GM18507 (cell line): ENCODE measurements around the gene CCR9.

Experiments used
- DNase-seq: peaks from one replicate; pipeline ENCODE4 v3.0.0; 2011; ENCODE audit warnings: low read depth; ENCODE audit not compliant: insufficient read length; ENCODE audit errors: extremely low spot score
- FAIRE-seq: peaks from 2 replicates; lab custom pipeline; 2011; peaks lifted over from hg19 to GRCh38; lab: Jason Lieb, UNC

Gene CCR9

DNA sequence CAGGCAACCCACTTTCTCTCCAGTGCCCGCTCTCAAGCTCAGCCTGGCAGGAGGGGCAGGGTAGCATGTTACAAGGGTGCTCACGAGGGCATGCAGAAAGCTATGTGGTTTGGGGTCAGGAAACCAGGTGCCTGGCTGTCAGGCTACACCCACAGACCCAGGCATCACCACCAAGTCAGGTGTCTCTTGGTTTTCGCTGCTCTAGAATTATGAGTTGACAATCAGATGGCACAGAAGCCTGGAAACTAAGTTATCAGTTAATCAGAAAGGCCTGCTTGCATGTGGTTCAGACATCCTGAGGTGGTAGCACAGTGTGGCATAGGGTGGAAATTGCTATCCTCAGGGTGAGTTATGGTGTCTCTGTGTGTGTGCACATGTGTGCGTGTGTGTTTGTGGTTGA lies 16.2 kb upstream of the CCR9 start:
- FAIRE-seq (no peak), DNase-seq (no peak)

DNA sequence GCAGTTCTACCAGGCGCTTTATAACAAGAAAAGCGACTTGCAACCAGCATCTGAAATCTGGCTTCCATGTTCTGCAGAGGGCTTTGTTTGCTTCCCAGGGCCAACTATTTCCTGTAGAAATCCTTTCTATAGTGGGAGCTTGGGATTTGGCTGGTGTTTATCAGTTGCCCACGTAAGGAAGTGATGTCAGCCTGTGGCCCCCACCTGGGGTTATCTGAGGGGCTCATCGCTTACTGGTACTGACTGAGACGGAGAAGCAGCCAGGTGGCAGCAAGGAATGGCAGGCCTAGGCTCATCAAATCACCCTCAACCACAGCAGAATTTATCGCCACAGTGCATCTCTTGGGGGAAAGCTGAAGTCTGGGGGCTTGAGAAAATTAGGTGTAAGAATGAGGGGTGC lies 14.6 kb upstream of the CCR9 start:
- no peak for DNase-seq
- FAIRE-seq = no peak

GRCh38 chr3:45872569-45872968 lies 13.8 kb upstream of the CCR9 start:
- DNase-seq = no peak

DNA sequence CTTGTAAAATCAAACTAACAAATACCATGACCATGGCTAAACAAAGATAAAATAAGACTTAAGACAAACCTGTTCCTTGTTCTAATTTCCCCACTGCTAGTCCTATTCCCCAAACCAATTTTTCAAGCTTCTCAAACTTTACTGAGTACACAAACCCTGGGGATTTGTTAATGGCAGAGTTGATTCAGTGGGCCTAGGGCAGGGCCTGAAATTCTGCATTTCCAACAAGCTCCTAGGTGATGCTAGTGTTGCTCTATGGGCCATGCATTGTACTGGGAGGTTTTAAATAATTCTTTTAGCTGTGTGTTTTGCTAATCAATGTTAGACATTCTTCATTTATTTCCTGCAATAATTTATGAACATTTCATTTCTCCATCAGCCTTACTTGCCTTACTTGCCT lies 13.3 kb upstream of the CCR9 start:
- FAIRE-seq = no peak
- no peak for DNase-seq

More at GRCh38 chr3:45872569-45872968, 13.8 kb upstream of the CCR9 start:
- FAIRE-seq = no peak

GRCh38 chr3:45873638-45874037 lies 12.7 kb upstream of the CCR9 start:
- DNase-seq (no peak), FAIRE-seq (no peak)

GRCh38 chr3:45874677-45875346 lies 11.5 kb upstream of the CCR9 start:
- no peak for DNase-seq
- no peak for FAIRE-seq

GRCh38 chr3:45878124-45878523 lies 8.2 kb upstream of the CCR9 start:
- no peak for FAIRE-seq
- no peak for DNase-seq

DNA sequence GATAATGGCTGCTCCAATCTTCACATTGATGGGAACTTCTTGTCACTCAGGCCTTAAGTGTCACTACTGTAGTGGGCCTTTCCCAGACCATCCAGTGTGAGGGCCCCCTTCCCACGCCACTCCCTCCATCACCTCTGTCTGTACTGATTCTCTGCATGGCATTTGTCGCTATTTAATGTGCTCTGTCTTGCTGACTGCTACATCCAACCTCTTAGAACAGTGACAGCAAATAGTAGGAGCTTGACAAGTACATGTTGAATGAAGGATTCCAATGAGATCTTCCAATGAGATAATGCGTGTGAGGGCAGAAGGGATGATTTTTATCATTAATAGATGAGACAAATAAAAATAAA lies 5.6 kb upstream of the CCR9 start:
- DNase-seq = no peak
- FAIRE-seq = peak; percentile 26

- peak; percentile 67 for FAIRE-seq
These were observed 5.0 kb upstream of the CCR9 start for GRCh38 chr3:45881078-45882022.

DNA sequence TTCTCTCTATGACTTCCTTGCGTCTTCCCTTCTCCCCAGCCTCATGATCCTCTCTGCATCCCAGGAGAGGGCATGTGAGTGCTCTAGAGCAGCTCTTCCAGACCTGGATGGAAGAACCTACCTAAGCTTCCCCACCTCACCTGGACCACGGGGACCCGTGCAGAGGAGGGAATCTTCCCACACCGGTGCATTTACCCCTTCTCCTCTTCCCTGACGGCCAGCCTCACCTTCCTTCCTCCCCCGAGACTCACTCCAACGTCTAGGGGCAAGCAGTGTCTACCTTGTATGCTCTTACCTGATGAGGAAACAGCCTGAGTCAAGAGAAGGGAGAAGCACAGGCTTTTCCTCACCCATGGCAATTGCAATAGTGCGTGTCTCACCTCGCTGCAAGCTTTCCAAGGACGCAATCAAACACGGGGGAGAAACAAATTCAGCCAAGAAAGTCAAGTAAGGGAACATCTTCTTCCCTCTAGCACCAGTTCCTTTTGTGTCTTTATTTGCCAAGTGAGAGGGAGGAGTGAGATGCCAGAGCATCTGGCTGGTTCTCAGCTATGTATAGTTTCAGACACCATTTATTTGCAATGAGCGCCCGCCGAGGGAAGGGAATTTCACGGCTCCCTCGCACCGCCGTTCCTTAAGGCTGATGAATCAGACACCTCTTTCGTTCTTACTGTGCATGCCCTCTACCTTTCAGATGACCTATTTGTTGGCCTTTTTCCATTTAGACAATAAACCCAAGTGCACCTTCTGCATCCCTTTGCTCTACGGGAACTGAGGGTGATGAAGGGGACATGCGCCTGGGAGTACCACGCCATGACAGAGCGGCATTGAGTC lies 1.8 kb upstream of the CCR9 start:
- DNase-seq = no peak
- peak; percentile 61 for FAIRE-seq

More at GRCh38 chr3:45881078-45882022, 5.0 kb upstream of the CCR9 start:
- DNase-seq = no peak

DNA sequence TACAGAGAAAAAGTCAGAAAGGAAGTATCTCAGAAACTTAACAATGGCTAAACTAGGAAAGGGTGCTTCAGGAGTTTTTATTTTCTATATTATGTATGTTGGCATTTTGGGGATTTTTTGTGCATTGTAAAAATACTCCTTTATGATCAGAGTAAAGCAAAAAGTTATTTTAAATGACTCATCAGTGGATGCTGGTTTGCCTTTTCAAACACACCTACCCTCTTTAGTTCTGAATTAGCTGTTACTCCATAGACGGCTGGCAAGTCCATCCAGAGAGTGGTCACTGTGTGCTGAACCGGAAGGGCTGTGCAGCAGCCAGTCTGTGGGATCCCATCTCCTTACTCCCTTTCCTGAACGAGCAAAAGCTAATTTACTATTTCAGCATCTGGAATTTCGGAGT lies 942 bp downstream of the CCR9 start:
- FAIRE-seq (no peak), DNase-seq (no peak)

GRCh38 chr3:45887759-45888511 lies 1.6 kb downstream of the CCR9 start:
- FAIRE-seq = no peak

GRCh38 chr3:45889337-45889736 lies 3.0 kb downstream of the CCR9 start:
- DNase-seq = no peak
- FAIRE-seq = no peak

More at GRCh38 chr3:45887759-45888511, 1.6 kb downstream of the CCR9 start:
- no peak for DNase-seq

GRCh38 chr3:45890405-45890804 lies 4.1 kb downstream of the CCR9 start:
- DNase-seq (no peak), FAIRE-seq (no peak)

DNA sequence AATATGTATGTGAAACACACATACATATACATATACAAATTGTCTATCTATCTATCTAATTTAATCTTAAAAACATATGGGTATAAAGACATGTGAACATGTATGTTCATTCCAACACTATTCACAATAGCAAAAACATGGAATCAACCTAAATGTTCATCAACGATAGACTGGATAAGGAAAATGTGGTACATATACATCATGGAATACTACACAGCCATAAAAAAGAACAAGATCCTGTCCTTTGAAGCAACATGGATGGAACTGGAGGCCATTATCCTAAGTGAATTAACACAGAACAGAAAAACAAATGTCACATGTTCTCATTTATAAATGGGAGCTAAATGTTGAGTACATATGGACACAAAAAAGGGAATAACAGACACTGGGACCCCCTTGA lies 5.8 kb downstream of the CCR9 start:
- DNase-seq = no peak
- FAIRE-seq = no peak

DNA sequence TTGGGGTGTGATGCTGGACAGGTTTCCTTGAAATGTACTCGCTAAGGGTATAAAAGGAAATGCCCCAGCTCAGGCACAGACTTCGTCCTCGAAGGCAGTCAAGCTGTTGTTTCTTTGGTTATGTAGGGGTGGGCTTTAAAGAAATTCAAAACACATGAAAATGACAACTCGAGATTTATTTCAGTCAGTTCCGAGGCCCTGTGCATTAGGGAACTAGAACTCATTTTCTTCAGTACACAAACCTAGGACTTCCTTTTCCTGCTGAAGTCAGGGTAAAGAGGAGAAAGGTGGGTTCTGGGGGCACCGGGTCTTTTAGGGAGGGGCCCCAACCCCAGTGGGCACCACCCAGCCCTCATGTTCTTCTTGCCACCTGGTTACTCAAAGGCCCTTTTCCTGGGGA lies 7.7 kb downstream of the CCR9 start:
- FAIRE-seq (no peak), DNase-seq (no peak)

GRCh38 chr3:45895686-45896468 lies 9.5 kb downstream of the CCR9 start:
- DNase-seq (no peak), FAIRE-seq (no peak)

DNA sequence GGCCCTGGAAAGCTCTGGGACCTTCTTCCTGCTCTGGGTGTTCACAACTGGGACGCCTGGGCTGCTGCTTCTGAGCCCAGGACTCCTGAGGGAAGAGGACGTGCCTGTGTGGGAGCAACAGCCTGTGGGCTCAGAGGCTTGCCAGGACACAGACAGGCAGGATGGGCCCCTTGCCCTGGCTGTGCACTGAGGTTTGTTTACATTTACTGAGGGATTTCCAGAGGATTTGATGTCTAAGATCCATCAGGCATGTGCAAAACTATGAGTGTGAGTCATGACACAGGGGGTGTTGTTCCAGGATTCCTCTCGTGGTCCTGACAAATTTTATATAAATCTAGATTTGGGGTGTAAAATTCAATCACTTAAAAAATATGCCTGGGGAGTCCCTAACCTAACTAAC lies 10.6 kb downstream of the CCR9 start:
- DNase-seq (no peak), FAIRE-seq (no peak)

DNA sequence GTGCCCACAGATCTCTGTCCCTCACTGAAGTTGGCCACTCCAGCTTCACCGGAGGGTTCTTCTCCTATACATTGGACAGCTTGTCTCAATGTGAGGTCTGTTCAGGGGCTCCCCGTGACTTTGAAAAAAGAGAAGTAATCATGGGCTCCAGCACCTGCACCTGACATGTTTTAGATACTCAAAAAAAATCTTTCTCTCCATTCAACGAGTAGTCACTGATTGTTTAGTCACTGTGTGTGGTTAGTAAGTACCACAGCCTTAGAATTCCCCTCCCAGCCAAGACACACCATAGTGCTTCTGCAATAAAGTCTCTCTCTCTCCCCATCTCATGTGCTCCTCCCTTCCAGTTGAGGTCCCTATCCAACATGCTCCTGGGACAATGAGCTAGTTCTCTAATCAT lies 18.6 kb downstream of the CCR9 start:
- no peak for DNase-seq
- FAIRE-seq = peak; percentile 33
